Measurements from ENCODE around the gene TCEA2.

- TF ChIP-seq POLR2A (IDR thresholded peaks at IDR 0.05) (no peak), CTCF (IDR thresholded peaks at IDR 0.05) (no peak), EP300 (IDR thresholded peaks at IDR 0.05; ENCODE audit: low read depth) (no peak), POLR2AphosphoS5 (IDR thresholded peaks at IDR 0.05) (no peak)
Observed at GRCh38 chr20:64052987-64053840, 9.8 kb upstream of the TCEA2 start.
